Kidney tubule cell (primary cell): ENCODE measurements around the gene BIVM.
"Not testable (repeated sequence)": the region's sequence is repeated elsewhere in the genome, so short reads cannot be mapped to it uniquely, and the experiment has no call there.

Experiments
- DNase-seq: peaks from one replicate; pipeline ENCODE4 v3.0.0-alpha.2; 2018; ENCODE audit warnings: low spot score

The BIVM gene

GRCh38 chr13:102798581-102799425 is at the start of gene BIVM, which contains the start of gene POGLUT2:
Gene BIVM, plus strand, starts transcription at chr13:102799119. Its CDS starts 8,149 bp downstream, at chr13:102807268.
Gene POGLUT2, minus strand, starts transcription at chr13:102798976. Its CDS starts 306 bp downstream, at chr13:102798670.
- DNase-seq, result peak; percentile 96

GRCh38 chr13:102751886-102752285 is 47.0 kb upstream of the BIVM start:
- DNase-seq, result no peak

GRCh38 chr13:102757006-102757405 is 41.9 kb upstream of the BIVM start:
- DNase-seq, result no peak

GRCh38 chr13:102758842-102759241 is 40.1 kb upstream of the BIVM start:
- no peak for DNase-seq

GRCh38 chr13:102761071-102761470 is 37.8 kb upstream of the BIVM start:
- DNase-seq, result no peak

GRCh38 chr13:102763741-102764140 is 35.2 kb upstream of the BIVM start:
- DNase-seq, result no peak

- no peak for DNase-seq
Measured at GRCh38 chr13:102768909-102769308, 30.0 kb upstream of the BIVM start.

- no peak for DNase-seq
Measured at GRCh38 chr13:102769679-102770078, 29.2 kb upstream of the BIVM start.

- DNase-seq, result peak; percentile 39
Measured at GRCh38 chr13:102770435-102770834, 28.5 kb upstream of the BIVM start.

- DNase-seq, result no peak
Measured at GRCh38 chr13:102771298-102772041, 27.4 kb upstream of the BIVM start.

GRCh38 chr13:102772042-102772425 is 26.9 kb upstream of the BIVM start:
- no peak for DNase-seq

- peak; percentile 92 for DNase-seq
Measured at GRCh38 chr13:102773441-102774213, 25.3 kb upstream of the BIVM start, which contains the start of gene TEX30. Gene TEX30, minus strand, starts transcription at chr13:102773786. Its CDS starts 3,760 bp downstream, at chr13:102770026.

- no peak for DNase-seq
Measured at GRCh38 chr13:102774214-102774568, 24.7 kb upstream of the BIVM start.

- DNase-seq, result peak; percentile 28
Measured at GRCh38 chr13:102774591-102775520, 24.1 kb upstream of the BIVM start.

GRCh38 chr13:102776271-102776670 is 22.6 kb upstream of the BIVM start:
- no peak for DNase-seq

GRCh38 chr13:102777736-102778135 is 21.2 kb upstream of the BIVM start:
- no peak for DNase-seq

GRCh38 chr13:102779436-102780159 is 19.3 kb upstream of the BIVM start:
- no peak for DNase-seq

- not testable (repeated sequence) for DNase-seq
Measured at GRCh38 chr13:102780656-102781055, 18.3 kb upstream of the BIVM start.

GRCh38 chr13:102781591-102781990 is 17.3 kb upstream of the BIVM start:
- no peak for DNase-seq

GRCh38 chr13:102784483-102784882 is 14.4 kb upstream of the BIVM start:
- no peak for DNase-seq
